HCT116 (cell line): ENCODE measurements around the gene SLC27A1. TPM values are rescaled to one million over a fixed set of nuclear protein-coding genes. Genes with fewer than 3 reads are reported as not detected.
A peak's percentile ranks its signal among the peaks of the same experiment; 100 is the strongest.

Experiments used
- EZH2phosphoT487 ChIP-seq: fragments of 200-600 bp; IDR thresholded peaks from 2 replicates; pipeline ENCODE4 v1.6.1; 2018; ENCODE audit warnings: antibody characterized with exemption, borderline replicate concordance
- SP1 ChIP-seq: IDR thresholded peaks from 2 replicates; pipeline ENCODE4 v1.6.1; 2012; ENCODE audit warnings: low read depth
- total RNA-seq: library from RNA; stranded (reverse); gene quantifications from one replicate; pipeline ENCODE4 v1.2.1, GENCODE V29; 2021; ENCODE audit not compliant: unreplicated experiment

Gene SLC27A1
- total RNA-seq, 1 experiment from 2014 or later: 22.5 TPM

DNA sequence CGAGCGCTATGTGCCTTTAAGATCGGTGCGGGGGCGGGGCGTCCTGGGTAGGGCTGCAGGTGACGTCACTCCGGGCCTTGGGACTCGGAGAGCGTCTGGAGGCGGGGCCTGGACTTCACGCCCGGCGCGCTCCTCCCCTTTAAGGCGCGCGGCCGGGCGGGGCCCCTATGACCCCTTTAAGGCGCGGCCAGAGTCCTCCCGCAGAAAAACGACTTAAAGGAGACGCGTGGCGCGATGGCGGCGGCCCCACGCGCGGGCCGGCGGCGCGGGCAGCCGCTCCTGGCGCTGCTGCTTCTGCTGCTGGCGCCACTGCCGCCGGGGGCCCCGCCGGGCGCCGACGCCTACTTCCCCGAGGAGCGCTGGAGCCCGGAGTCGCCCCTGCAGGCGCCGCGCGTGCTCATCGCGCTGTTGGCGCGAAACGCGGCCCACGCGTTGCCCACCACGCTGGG, 85.2 kb downstream of the SLC27A1 start, which contains the start of gene COLGALT1 (continued):
- peak; percentile 91 for TF ChIP-seq SP1
- TF ChIP-seq EZH2phosphoT487: no peak

Other genes with a start within 250 kb of the SLC27A1 start
- 39.8 TPM for gene OCEL1, start 244.3 kb upstream of the SLC27A1 start, total RNA-seq
- 88.0 TPM for gene NR2F6, start 224.6 kb upstream of the SLC27A1 start, total RNA-seq
- gene USHBP1, start 205.8 kb upstream of the SLC27A1 start, total RNA-seq: 0.15 TPM
- 93.3 TPM for gene BABAM1, start 203.1 kb upstream of the SLC27A1 start, total RNA-seq
- 14.8 TPM for gene ANKLE1, start 188.6 kb upstream of the SLC27A1 start, total RNA-seq
- gene ABHD8, start 167.1 kb upstream of the SLC27A1 start, total RNA-seq: 5.2 TPM
- 114 TPM for gene MRPL34, start 164.7 kb upstream of the SLC27A1 start, total RNA-seq
- 68.6 TPM for gene DDA1, start 161.0 kb upstream of the SLC27A1 start, total RNA-seq
- 22.9 TPM for gene ANO8, start 135.7 kb upstream of the SLC27A1 start, total RNA-seq
- gene GTPBP3, start 133.0 kb upstream of the SLC27A1 start, total RNA-seq: 73.0 TPM
- gene PLVAP, start 93.2 kb upstream of the SLC27A1 start, total RNA-seq: 0.47 TPM
- not detected for gene CCDC194, start 76.3 kb upstream of the SLC27A1 start, total RNA-seq
- 5.4 TPM for gene BST2, start 64.9 kb upstream of the SLC27A1 start, total RNA-seq
- gene MVB12A, start 50.5 kb upstream of the SLC27A1 start, total RNA-seq: 91.7 TPM
- gene TMEM221, start 21.9 kb upstream of the SLC27A1 start, total RNA-seq: 3.4 TPM
- not detected for gene NXNL1, start 9.6 kb upstream of the SLC27A1 start, total RNA-seq
- 68.5 TPM for gene PGLS, start 41.1 kb downstream of the SLC27A1 start, total RNA-seq
- gene COLGALT1, start 85.1 kb downstream of the SLC27A1 start, total RNA-seq: 86.0 TPM
- gene UNC13A, start 217.8 kb downstream of the SLC27A1 start, total RNA-seq: 29.0 TPM
- gene MAP1S, start 249.0 kb downstream of the SLC27A1 start, total RNA-seq: 80.8 TPM